SKM-1 treated with dmso at 0.1 percent for 144 hours (cell line): ENCODE data around the gene CORIN.
"Not testable (repeated sequence)": the region's sequence is repeated elsewhere in the genome, so short reads cannot be mapped to it uniquely, and the experiment has no call there.

Experiments
- DNase-seq: peaks from one replicate; lab custom pipeline; 2025; ENCODE audit not compliant: unreplicated experiment; lab: John Stamatoyannopoulos, UW

The CORIN gene

GRCh38 chr4:47577779-47578553 is 259.9 kb downstream of the CORIN start:
- DNase-seq, result no peak

- DNase-seq, result no peak
These were observed 264.9 kb downstream of the CORIN start for GRCh38 chr4:47572981-47573380.

GRCh38 chr4:47570816-47571215 is 267.1 kb downstream of the CORIN start:
- no peak for DNase-seq

GRCh38 chr4:47567511-47567910 is 270.4 kb downstream of the CORIN start:
- DNase-seq, result no peak

- DNase-seq, result no peak
These were observed 270.9 kb downstream of the CORIN start for GRCh38 chr4:47566969-47567368.

GRCh38 chr4:47566566-47566965 is 271.3 kb downstream of the CORIN start:
- no peak for DNase-seq

GRCh38 chr4:47562297-47562696 is 275.6 kb downstream of the CORIN start:
- DNase-seq, result no peak

GRCh38 chr4:47561331-47561730 is 276.5 kb downstream of the CORIN start:
- DNase-seq, result no peak

- no peak for DNase-seq
These were observed 277.2 kb downstream of the CORIN start for GRCh38 chr4:47560682-47561081.

GRCh38 chr4:47557255-47557654 is 280.6 kb downstream of the CORIN start:
- no peak for DNase-seq

- not testable (repeated sequence) for DNase-seq
These were observed 281.9 kb downstream of the CORIN start for GRCh38 chr4:47555920-47556319.

GRCh38 chr4:47553329-47554125 is 284.3 kb downstream of the CORIN start:
- no peak for DNase-seq

- no peak for DNase-seq
These were observed 286.2 kb downstream of the CORIN start for GRCh38 chr4:47551682-47552081.

- no peak for DNase-seq
These were observed 286.8 kb downstream of the CORIN start for GRCh38 chr4:47550899-47551548.

- not testable (repeated sequence) for DNase-seq
These were observed 287.5 kb downstream of the CORIN start for GRCh38 chr4:47550357-47550756.
